ENCODE results near the gene APBB2.

GRCh38 chr4:41177016-41177415 is 37.3 kb downstream of the APBB2 start:
- TF ChIP-seq MTA3 (IDR thresholded peaks at IDR 0.05; ENCODE audit: borderline replicate concordance, low read length) (no peak), SIX5 (IDR thresholded peaks at IDR 0.05; ENCODE audit: low read depth, low read length, severe bottlenecking) (no peak), FOXM1 (IDR thresholded peaks at IDR 0.05; ENCODE audit: low read depth, low read length) (no peak), RB1 (IDR thresholded peaks at IDR 0.05; ENCODE audit: borderline replicate concordance) (no peak), EP300 (IDR thresholded peaks at IDR 0.05; ENCODE audit: borderline replicate concordance in 1 of 2, control insufficient read depth in 1 of 2, low read depth in 2 of 2, low read length in 2 of 2) (no peak), YY1 (IDR thresholded peaks at IDR 0.05; ENCODE audit: low read depth, low read length) (no peak), RCOR1 (conservative IDR thresholded peaks at IDR 0.05; ENCODE audit: low read depth, low read length) (no peak), MYC (IDR thresholded peaks at IDR 0.05; ENCODE audit: insufficient read depth, insufficient read length, insufficient replicate concordance, low read length, severe bottlenecking) (no peak), POLR2A (IDR thresholded peaks at IDR 0.05; ENCODE audit: low read depth, low read length) (no peak), BCLAF1 (IDR thresholded peaks at IDR 0.05) (no peak), CTCF (IDR thresholded peaks at IDR 0.05 in 2 of 3, conservative IDR thresholded peaks at IDR 0.05 in 1 of 3; ENCODE audit: control insufficient read depth in 2 of 3, extremely low read depth in 1 of 3, insufficient read depth in 1 of 3, low read depth in 3 of 3, low read length in 3 of 3) (no peak; a peak in 1 of 6 replicates), SUZ12 (IDR thresholded peaks at IDR 0.05; ENCODE audit: unreplicated experiment) (no peak), BHLHE40 (IDR thresholded peaks at IDR 0.05; ENCODE audit: borderline replicate concordance in 1 of 2, low read depth in 2 of 2, low read length in 1 of 2) (no peak)
- TF ChIP-seq, protein P1, sequence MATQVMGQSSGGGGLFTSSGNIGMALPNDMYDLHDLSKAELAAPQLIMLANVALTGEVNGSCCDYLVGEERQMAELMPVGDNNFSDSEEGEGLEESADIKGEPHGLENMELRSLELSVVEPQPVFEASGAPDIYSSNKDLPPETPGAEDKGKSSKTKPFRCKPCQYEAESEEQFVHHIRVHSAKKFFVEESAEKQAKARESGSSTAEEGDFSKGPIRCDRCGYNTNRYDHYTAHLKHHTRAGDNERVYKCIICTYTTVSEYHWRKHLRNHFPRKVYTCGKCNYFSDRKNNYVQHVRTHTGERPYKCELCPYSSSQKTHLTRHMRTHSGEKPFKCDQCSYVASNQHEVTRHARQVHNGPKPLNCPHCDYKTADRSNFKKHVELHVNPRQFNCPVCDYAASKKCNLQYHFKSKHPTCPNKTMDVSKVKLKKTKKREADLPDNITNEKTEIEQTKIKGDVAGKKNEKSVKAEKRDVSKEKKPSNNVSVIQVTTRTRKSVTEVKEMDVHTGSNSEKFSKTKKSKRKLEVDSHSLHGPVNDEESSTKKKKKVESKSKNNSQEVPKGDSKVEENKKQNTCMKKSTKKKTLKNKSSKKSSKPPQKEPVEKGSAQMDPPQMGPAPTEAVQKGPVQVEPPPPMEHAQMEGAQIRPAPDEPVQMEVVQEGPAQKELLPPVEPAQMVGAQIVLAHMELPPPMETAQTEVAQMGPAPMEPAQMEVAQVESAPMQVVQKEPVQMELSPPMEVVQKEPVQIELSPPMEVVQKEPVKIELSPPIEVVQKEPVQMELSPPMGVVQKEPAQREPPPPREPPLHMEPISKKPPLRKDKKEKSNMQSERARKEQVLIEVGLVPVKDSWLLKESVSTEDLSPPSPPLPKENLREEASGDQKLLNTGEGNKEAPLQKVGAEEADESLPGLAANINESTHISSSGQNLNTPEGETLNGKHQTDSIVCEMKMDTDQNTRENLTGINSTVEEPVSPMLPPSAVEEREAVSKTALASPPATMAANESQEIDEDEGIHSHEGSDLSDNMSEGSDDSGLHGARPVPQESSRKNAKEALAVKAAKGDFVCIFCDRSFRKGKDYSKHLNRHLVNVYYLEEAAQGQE (IDR thresholded peaks at IDR 0.05; ENCODE audit: low read depth, low read length): no peak
